ENCODE measurements around the gene PRKAG2.
A peak's percentile ranks its signal among the peaks of the same experiment; 100 is the strongest.

The PRKAG2 gene

DNA sequence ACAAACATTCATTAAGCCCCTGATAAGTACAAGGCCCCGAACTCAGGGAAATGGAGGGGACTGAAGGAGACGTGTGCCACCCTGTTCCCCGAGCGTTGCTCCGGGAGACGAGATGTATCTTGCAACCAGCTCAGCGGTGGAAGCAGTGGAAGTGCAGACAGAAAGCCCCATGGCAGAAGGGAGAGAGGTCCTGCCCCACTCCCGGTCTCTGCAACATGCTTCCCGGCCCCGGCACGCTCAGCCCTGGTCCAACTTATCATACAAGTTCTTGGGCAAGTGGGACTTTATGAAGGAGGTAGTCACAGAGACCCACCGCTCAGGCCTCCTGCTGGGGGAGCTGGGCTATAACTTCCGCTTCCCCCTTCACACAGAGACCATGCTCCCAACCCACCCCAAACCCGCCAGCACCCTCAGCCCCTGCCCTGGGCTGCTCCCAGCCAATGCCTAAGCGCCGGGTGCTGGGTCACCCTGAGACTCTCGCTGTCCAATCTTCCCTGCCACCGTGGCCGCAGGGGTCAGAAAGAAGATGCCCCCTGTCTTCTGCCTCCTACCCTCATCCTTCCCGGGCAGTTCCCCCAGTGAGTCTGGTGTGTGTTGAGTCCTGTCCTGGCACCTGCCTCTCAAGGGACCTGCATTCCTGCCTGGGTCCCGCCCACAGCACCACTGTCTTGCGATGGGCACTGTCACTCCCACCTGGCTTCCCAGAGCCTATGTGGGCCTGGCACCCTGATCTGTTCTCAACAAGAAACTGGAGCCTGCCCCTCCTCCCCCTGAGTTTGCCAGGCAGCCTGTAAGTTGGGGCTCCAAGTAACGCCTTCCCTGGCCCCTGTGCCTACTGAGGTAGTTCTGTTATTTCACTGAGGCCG, 157.7 kb downstream of the PRKAG2 start:
- DNase-seq (ENCODE audit: insufficient read length, low spot score): no peak
- no peak for FAIRE-seq

DNA sequence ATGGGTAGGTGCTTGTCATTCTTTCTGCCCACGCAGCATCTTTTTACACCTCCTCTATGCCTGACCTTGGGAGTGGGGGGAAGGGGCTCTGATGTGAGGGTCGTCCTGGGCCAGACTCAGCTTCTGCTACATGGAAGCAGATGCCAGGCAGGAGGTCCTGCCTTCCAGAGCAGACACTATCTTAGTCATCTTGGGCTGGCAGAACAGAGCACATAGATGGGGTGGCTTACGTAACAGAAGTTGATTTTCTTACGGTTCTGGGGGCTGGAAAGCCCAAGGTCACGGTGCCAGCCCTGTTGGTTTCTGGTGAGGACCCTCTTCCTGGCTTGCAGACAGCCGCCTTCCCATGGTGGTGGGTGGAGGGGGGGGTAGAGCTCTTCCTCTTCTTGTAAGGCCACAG, 159.0 kb downstream of the PRKAG2 start:
- DNase-seq (ENCODE audit: insufficient read length, low spot score): no peak
- FAIRE-seq: no peak

DNA sequence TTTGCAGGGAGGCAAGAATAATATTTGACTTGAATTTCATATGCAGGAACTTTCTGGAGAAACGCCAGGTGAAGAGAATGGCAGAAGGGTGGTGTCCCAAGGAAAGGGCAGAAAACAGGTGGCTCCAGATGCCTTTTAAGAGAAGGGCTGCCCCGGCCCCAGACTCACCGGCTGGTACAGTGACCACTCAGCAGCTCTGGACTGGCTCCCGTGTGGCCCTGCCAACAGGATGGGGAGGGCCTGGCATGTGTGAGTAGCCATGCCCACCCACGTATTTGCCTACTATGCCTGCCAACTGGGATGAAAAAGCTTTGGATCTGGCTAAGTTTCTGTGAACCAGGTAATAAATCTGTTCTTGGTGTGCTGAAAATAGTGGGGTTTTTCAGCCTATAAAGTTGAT, 159.5 kb downstream of the PRKAG2 start:
- DNase-seq (ENCODE audit: insufficient read length, low spot score): no peak
- no peak for FAIRE-seq

DNA sequence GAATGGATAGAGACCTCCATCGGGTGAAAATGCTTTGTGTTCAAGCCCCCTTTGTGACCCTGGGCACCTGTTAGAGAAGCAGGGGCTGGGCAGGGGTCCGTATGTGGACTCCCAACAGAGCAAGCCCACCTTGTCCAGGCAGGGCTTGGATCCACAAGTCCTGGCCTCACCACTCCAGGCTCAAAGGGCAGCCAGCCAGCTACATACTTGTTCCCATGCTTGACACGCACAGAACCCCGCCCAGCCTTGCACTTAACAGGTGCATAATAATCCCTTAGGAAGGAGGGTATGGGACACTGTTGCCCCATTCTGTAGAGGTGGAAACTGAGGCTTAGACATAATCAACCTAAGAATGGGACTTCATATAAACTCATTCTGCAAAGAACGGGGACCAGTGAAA, 160.6 kb downstream of the PRKAG2 start:
- no peak for FAIRE-seq
- DNase-seq (ENCODE audit: insufficient read length, low spot score): no peak

DNA sequence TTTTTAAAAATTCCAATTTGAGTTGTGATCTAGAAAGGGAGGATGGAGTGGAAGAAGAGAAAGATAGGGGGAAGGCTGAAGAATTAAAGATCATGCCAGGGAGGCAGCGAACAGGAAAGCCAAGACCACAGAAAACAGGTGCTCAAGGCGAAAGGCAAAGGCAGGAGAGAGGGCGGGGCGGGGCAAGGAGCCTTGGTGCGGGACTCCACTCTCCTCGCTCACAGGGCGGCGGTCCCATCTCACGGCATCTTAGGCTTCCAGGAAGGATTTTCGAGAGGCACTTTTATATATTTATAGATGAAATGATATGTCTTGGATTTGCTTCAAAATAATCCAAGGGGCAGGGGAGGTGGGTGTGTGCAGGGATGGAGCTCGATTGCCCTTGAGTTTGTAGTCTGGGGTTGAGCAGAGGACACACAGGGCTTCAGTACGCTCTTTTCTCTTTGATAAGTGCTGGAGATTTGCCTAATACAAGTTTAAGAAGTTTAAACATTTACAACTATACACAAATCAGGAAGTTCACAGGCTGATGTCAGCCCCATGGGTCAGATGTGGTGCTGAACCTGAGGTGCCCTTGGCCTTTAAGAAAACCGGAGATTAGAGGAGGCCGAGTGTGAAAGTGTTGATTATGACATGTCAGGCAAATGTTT, 161.1 kb downstream of the PRKAG2 start:
- no peak for FAIRE-seq

DNA sequence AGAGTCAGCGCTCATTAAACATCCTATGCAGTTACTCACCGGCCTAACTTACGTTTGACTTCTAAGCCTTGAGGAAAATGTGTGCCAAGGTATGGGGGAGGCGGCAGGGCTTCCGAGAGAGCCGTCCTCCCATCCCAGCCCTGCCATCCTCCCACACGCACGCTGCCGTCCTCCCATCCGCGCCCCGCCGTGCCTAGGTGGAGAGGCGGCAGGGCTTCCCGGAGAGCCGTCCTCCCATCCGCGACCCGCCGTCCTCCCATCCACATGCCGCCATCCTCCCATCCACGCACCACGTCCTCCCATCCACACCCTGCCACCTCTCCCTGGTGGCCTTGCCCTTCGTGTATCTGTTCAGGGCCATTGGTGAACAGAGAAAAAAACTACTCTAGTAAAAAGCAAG, 162.7 kb downstream of the PRKAG2 start:
- no peak for DNase-seq (ENCODE audit: insufficient read length, low spot score)
- FAIRE-seq: no peak

More for the DNA sequence above, 161.1 kb downstream of the PRKAG2 start:
- no peak for DNase-seq (ENCODE audit: insufficient read length, low spot score)

DNA sequence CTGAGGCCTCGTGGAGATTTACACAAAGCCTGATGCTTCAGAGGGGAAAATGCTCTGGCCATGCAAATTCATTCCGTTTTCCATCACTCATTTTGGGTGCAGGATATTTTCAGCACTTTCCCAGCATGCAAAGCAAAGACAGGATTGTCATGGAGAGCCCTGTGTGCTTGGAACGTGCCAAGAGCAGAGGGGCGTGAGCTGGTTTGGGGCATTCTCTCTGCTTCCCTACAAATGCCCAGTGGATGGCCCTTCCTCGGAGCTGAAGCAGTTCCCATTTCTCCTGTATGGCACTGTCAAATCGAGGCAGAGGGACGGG, 164.1 kb downstream of the PRKAG2 start:
- DNase-seq (ENCODE audit: insufficient read length, low spot score) (no peak), FAIRE-seq (no peak)

DNA sequence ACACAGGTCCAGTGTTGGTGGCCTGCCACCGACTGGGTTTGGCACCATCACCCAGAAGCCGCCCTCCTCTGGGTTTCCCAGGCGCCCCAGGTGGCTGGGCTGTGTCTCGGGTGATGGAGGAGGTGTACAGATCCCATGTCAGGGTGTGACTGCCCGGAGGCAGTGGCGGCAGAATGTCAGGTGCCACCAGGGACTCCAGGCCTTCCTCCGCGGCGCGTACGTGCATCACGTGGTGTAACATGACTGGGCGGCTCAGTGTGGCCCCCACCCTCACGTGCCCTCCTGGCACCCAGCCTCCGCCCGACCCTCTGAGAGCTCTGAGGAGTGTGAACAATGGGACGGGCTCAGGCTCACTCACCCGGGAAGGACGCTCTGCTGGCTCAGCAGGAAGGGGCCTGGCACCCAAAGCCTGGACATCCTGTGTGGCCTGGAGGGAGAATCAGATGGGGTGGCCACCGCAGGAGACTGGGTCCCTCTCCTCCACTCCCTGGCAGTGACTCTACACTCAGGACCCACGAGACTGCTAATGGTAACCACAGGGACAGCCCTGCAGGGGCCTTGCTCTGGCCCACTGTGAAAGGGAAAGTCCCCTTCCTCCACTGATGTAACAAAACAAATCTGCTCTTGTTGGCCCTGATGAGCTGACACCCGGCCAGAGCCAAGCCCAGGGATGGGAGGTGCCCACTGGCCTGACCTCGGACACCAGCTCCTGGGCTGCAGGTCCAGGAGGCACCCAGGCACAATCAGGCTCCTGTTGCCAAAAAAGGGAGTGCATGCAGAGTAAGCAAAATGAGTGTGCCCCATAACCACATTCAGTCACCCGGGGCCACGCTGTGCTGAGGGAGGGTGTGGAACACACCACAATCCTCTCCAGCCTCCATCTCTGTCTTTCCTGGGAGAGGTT, 164.8 kb downstream of the PRKAG2 start:
- FAIRE-seq (no peak), DNase-seq (ENCODE audit: insufficient read length, low spot score) (no peak)

DNA sequence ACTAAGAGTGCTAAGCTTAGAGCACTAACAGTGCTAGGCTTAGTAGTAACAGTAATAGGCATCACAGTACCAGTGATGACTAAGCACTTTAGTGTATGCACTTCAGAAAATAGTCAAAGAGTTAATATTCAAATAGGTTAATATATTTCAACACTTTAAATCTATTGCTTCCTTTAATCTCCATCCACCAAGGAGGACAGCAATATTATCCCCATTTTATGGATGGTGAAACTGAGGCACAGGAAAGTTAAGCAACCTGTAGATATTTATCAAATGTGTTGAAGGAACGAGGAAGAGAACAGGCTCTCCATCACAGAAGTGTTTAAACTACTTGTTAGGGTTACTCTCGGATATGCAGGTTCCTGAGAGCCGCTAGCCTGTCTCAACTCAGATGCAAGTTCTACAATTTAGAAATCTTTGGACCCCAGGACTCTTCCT, 165.5 kb downstream of the PRKAG2 start:
- no peak for DNase-seq (ENCODE audit: insufficient read length, low spot score)
- no peak for FAIRE-seq

DNA sequence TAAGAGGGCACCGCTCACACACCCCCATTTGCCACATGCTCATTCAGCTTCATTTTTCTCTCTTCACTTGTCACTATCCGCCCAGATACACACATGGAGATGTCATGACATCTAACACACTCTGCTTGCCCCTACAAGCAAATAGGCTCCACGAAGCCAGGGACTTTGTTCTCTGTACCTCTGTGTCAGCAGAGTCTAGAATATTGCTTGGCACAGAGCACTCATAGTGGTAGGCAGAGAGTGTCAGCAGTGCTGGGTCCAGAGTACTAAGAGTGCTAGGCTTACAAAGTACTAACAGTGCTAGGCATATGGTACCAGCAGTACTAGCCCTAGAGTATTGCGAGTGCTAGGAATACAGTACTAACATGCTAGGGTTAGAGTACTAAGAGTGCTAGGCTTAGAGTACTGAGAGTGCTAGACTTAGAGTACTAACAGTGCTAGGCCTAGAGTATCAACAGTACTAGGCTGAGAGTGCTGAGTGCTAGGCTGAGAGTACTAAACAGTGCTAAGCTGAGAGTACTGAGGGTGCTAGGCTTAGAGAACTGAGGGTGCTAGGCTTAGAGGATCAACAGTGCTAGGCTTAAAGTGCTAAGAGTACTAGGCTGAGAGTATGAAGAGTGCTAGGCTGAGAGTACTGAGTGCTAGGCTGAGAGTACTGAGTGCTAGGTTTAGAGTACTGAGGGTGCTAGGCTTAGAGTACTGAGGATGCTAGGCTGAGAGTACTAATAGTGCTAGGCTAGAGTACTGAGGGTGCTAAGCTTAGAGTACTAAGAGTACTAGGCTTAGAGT, 166.1 kb downstream of the PRKAG2 start:
- DNase-seq (ENCODE audit: insufficient read length, low spot score): no peak
- FAIRE-seq: no peak

DNA sequence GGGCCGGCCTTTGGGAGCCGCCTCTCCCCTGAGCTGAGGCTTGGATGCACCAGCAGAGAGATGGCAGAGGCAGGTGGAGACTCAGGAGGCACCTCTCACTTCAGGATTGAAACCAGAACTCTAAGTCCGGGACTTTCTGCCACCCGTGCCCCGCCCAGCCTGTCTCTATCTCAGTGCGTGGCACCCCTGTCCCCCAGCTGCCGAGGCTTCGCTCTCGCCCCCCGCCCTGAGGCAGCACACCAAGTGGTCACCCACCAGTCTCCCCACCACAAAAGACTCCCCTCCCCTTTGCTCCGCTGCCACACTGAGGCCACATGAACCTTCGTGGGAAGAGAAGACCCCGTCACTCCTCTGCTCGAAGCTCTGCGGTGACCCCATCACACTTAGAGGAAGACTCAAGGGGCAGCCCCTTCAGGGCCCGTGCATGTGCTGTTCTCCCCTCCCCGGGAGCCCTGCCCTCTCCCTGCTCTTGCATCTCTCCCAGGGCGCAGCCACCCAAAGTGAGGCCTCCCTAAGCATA, 166.7 kb downstream of the PRKAG2 start:
- no peak for DNase-seq (ENCODE audit: insufficient read length, low spot score)

DNA sequence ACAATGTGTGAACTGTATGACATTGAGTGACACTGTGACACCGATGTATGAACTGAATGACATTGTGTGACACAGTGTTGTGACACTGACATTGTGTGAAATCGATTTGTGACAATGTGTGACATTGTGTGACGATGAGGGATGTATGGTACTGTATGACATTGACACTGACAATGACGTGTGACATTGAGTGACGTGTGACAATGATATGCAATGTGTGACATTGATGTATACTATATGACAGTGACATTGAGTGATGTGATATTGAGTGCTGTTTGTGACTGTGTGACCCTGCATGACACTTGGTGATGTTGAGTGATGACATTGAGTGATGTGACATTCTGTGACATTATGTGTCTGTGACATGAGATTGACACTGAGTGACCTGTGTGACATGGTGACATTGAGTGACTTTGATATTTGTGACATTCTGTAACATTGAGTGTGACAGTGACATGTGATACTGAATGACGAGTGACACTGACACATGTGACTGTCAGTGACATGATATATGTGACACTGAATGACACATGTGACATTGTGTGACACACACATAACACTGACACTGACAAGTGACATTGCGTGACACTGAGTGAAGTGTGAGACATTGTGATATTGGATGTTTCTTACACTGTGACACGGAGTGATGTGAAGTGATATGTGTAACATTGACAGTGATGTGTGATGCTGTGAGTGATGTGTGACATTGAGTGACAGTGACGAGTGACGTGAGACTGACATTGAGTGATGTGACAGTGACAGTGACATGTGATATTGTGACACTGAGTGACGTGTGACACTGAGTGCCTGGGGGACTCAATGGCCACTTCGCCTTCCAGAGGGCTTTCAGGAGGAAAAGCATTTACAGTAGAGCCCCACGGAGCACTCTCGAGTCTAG, 167.5 kb downstream of the PRKAG2 start:
- FAIRE-seq: no peak
- DNase-seq (ENCODE audit: insufficient read length, low spot score): no peak

More for the DNA sequence above, 166.7 kb downstream of the PRKAG2 start:
- FAIRE-seq: no peak

DNA sequence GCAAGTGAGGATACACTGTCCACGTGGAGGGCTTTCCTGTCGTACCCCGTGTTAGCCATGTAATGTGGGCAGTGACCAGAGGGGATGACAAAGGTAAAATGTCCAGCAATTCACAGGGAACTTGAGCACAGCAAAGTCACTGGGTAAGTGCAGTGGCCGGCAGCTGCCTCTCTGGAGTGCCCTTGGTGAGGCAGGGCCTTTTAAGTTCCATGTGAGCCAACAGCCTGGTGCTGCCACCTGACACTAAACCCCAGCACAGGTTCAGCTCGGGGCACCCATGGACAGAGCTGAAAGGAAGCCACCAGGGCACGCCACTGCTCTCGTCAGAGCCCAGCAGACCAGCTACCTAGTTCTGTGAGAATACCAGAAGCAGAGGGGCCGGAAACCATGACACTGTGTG, 168.3 kb downstream of the PRKAG2 start:
- DNase-seq (ENCODE audit: insufficient read length, low spot score): no peak
- no peak for FAIRE-seq

DNA sequence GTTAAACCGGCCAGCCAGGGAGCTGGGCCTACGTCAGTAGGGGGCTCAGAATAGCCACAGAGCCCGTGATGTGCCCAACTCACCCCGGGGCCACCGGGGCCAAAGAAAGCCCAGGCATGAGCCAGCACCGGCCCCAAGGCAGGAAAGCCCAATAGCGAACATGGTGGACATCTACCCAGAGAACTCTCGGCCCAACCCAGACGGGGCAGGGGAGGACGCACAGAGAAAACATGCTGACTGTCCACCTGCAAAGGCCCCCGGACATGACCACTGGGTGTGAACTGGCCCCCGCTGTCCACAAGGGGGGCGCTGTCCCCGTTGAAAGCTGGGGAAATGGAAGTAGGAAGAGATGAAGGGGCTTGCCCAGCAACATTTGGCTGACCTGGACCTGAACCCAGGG, 169.2 kb downstream of the PRKAG2 start:
- FAIRE-seq: no peak

DNA sequence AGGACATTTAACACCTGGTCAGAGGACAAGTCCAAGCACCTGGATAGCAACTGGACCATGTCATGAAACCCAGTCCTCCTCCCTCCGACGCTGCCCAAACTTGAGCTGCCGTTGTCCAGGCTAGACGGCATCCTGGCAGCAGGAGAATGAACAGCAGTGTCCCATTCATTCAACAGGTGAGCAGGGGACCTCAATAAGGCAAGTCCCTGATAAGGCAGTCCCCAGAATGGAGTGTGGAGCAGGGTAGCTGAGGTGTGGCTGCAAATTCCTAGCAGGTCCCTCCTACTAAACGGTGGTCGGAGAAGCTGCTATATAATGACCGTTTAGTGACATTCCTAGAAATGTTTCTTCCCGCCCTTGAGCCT, 169.8 kb downstream of the PRKAG2 start:
- no peak for DNase-seq (ENCODE audit: insufficient read length, low spot score)
- FAIRE-seq: no peak

More for the DNA sequence above, 169.2 kb downstream of the PRKAG2 start:
- DNase-seq (ENCODE audit: insufficient read length, low spot score): no peak

DNA sequence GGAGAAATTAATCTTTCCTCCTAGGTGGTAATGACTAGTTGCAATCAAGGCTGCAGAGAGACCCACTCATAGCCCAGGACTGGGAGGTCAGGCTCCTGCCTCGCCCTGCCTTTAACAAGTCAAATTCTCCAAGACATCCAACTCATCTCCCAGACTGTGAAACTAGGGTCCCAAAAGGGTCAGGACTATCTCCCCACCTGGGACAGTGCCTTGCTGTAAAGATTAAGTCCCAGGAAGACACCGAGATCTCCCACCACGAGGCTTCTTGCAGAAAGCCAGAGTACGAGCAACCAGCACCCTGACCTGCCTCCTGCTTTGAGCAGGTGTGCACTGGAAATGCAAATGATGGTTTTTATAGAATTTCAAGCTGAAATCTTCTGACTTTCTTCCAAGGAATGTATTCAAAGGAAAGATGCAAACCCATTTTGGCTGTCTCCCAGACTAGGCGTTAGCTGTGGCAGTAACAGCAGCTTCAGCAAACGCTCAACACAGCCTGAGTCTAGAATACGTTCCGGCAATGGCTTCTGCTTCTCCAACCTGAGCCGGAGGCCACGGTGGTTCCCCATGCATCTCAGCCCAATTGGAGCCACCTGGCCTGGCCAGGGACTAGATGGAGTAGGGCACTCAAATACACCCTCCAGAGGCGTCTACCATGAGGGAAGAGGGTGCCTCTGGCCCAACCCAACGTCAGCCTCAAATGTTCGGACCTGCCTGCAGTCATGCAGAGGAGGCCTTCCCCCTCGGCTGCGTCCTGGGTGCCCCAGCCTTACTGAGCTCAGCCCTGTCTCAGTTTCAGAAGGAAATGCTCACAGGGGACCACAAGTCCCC, 170.4 kb downstream of the PRKAG2 start:
- DNase-seq (ENCODE audit: insufficient read length, low spot score) (no peak), FAIRE-seq (no peak)

DNA sequence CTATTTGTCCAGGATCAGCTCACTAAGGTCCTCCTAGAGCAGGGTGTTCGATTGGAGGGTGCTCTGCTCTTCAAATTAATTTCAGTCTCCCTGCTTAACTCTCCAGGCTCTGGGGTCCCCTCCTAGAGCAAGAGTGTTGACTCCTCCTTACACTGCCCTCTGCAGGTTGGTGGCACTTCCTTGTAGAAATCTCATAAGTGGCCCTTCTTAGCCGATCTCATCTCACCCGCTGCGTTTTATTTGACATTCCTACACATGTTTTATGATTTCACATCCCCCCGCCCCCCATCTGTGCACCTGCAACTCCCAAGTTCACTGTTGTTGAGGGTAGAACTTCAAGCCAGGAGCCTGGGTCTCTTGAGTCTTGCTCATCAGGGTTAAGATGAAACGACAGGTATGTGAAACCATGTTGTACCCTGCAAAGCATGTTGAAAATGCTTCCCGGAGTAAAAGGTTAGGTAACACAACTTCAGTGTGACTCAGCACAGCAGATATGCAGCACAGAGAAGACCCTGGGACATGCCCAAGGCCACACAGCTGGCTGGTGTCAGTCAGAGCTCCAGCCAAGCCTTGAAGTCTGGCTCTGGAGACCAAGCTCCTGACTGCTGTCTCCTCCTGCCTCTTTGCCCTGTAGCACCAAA, 171.2 kb downstream of the PRKAG2 start:
- FAIRE-seq (no peak), DNase-seq (ENCODE audit: insufficient read length, low spot score) (peak; percentile 38)

Data from GM19239 (cell line).